Spleen (tissue), 7 donors: ENCODE measurements around the gene WDR70.

Source experiments
- POLR2AphosphoS5 ChIP-seq, 3 donors: sonication (generic); formaldehyde crosslinking; IDR thresholded peaks; one replicate each; pipeline ENCODE4 v1.5.1; 2017; ENCODE audit warnings: antibody characterized with exemption in 3 of 3
- TF ChIP-seq, protein P1 (sequence below), 11 experiments: fragments of 200-600 bp in 7 of 11; fragments of 450-650 bp in 4 of 11; sonication (generic) in 4 of 11; IDR thresholded peaks in 8 of 11; conservative IDR thresholded peaks in 3 of 11; 1 replicate in 7 of 11; 2 replicates in 4 of 11; pipeline versions ENCODE4 v1.4.0 to v1.8.0; 2016 to 2021; ENCODE audit warnings: antibody characterized with exemption in 11 of 11, inconsistent platforms in 4 of 11, mild to moderate bottlenecking in 1 of 11
- donor health status: DM: no; HTN: no; CAD: no; lungs with moderate emphysema.
- donor health status: DM: no; HTN: no; CAD: no.
- donor health status: DM: no; HTN: no; CAD: no.

DNA sequence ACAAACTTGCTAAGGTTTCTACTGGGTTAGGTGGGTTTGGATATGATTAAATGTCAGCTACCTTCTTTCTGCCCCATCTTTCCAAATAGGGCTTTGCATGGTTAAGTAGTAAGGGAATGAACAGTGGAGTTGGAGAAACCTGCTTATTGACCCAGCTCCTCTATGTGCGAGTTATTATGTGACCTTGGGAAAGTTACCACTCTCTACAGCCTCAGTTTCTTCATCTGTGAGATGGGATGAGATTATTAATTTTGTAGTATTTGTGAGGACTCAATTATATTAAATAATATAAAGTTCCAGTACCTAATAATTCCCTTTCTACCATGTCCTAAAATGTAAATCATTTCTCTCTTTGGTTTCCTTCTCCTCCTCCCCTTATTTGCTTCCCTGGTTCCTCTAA lies 337.3 kb downstream of the WDR70 start:
- TF ChIP-seq, protein P1, sequence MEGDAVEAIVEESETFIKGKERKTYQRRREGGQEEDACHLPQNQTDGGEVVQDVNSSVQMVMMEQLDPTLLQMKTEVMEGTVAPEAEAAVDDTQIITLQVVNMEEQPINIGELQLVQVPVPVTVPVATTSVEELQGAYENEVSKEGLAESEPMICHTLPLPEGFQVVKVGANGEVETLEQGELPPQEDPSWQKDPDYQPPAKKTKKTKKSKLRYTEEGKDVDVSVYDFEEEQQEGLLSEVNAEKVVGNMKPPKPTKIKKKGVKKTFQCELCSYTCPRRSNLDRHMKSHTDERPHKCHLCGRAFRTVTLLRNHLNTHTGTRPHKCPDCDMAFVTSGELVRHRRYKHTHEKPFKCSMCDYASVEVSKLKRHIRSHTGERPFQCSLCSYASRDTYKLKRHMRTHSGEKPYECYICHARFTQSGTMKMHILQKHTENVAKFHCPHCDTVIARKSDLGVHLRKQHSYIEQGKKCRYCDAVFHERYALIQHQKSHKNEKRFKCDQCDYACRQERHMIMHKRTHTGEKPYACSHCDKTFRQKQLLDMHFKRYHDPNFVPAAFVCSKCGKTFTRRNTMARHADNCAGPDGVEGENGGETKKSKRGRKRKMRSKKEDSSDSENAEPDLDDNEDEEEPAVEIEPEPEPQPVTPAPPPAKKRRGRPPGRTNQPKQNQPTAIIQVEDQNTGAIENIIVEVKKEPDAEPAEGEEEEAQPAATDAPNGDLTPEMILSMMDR (IDR thresholded peaks at IDR 0.05 in 8 of 11, conservative IDR thresholded peaks at IDR 0.05 in 3 of 11), result no peak
- no peak for TF ChIP-seq POLR2AphosphoS5 (IDR thresholded peaks at IDR 0.05)
